ENCODE data around the gene NANP. TPM values are rescaled to one million over a fixed set of nuclear protein-coding genes. Genes with fewer than 3 reads are reported as not detected.

NANP gene
- total and polyA plus RNA-seq, 9 of the 15 experiments (the other 6 are each of a cell fraction or from before 2014, with no cell fraction given): 5.4 to 8.4 (median 6.9) TPM

DNA sequence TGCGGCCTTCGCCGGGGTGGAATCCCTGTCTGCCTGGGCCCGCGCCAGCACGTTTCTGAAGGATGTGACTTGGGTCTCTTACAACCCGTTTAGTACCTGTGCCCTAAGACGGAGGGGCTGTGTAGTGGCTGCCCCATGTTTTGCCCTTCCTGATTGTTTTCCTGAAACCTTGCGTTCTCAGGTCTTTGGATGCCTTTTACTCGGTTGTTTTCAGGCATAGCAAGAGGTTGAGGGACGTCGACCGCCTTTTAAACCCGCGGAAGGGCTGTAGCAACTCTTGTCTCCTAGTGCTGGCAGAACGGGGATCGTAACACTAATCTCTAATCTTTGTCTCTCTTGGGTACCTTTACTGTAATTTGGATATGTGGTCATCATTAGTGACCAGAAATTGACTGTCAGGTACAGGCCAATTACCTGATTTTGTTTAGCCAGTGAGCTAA lies 706 bp upstream of the NANP start (continued):
- TF ChIP-seq FOXJ3 (CRISPR knock-in tag; IDR thresholded peaks at IDR 0.05) (no peak), SMAD3 (CRISPR knock-in tag; conservative IDR thresholded peaks at IDR 0.05) (no peak), NR2C2 (CRISPR knock-in tag; IDR thresholded peaks at IDR 0.05) (no peak), NR2C2 (tag; IDR thresholded peaks at IDR 0.05) (no peak), STAT5A (IDR thresholded peaks at IDR 0.05; ENCODE audit: borderline replicate concordance, low read length) (no peak), CBFA2T2 (conservative IDR thresholded peaks at IDR 0.05) (no peak), TEAD1 (CRISPR knock-in tag; IDR thresholded peaks at IDR 0.05) (no peak), BHLHE40 (IDR thresholded peaks at IDR 0.05; ENCODE audit: low read length) (no peak), PCBP1 (IDR thresholded peaks at IDR 0.05; ENCODE audit: low read depth, low read length, poor library complexity, severe bottlenecking) (no peak), KAT8 (IDR thresholded peaks at IDR 0.05; ENCODE audit: low read depth) (no peak), FOXO4 (CRISPR knock-in tag; IDR thresholded peaks at IDR 0.05) (no peak), NFYB (IDR thresholded peaks at IDR 0.05; ENCODE audit: extremely low read depth, insufficient read length) (no peak), NR4A1 (CRISPR knock-in tag; IDR thresholded peaks at IDR 0.05) (no peak), NR4A1 (tag; IDR thresholded peaks at IDR 0.05) (0 out of 2 replicates have a peak, but pooled peaks have one; percentile 38), TARDBP (IDR thresholded peaks at IDR 0.05) (no peak)
- TF ChIP-seq, protein P1, sequence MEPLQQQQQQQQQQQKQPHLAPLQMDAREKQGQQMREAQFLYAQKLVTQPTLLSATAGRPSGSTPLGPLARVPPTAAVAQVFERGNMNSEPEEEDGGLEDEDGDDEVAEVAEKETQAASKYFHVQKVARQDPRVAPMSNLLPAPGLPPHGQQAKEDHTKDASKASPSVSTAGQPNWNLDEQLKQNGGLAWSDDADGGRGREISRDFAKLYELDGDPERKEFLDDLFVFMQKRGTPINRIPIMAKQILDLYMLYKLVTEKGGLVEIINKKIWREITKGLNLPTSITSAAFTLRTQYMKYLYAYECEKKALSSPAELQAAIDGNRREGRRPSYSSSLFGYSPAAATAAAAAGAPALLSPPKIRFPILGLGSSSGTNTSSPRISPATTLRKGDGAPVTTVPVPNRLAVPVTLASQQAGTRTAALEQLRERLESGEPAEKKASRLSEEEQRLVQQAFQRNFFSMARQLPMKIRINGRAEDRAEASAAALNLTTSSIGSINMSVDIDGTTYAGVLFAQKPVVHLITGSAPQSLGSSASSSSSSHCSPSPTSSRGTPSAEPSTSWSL (CRISPR knock-in tag; IDR thresholded peaks at IDR 0.05; ENCODE audit: borderline replicate concordance): no peak
- TF ChIP-seq, protein P2, sequence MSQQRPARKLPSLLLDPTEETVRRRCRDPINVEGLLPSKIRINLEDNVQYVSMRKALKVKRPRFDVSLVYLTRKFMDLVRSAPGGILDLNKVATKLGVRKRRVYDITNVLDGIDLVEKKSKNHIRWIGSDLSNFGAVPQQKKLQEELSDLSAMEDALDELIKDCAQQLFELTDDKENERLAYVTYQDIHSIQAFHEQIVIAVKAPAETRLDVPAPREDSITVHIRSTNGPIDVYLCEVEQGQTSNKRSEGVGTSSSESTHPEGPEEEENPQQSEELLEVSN (IDR thresholded peaks at IDR 0.05; ENCODE audit: borderline replicate concordance in 1 of 2, extremely low read depth in 1 of 2, insufficient read depth in 1 of 2, insufficient read length in 1 of 2, low read depth in 1 of 2, low read length in 1 of 2, poor library complexity in 1 of 2, severe bottlenecking in 1 of 2): peak in 1 of 2 experiments; percentile 79
- TF ChIP-seq, protein P3, sequence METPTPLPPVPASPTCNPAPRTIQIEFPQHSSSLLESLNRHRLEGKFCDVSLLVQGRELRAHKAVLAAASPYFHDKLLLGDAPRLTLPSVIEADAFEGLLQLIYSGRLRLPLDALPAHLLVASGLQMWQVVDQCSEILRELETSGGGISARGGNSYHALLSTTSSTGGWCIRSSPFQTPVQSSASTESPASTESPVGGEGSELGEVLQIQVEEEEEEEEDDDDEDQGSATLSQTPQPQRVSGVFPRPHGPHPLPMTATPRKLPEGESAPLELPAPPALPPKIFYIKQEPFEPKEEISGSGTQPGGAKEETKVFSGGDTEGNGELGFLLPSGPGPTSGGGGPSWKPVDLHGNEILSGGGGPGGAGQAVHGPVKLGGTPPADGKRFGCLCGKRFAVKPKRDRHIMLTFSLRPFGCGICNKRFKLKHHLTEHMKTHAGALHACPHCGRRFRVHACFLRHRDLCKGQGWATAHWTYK (CRISPR knock-in tag; IDR thresholded peaks at IDR 0.05): no peak
